Body of pancreas (tissue), 4 donors: ENCODE data around the gene MEGF9.

Source experiments
- CTCF ChIP-seq, 7 experiments: fragments of 450-650 bp in 4 of 7; fragments of 200-600 bp in 3 of 7; sonication (generic) in 3 of 7; IDR thresholded peaks; one replicate each; pipeline ENCODE4 v1.5.1; 2016 to 2019; ENCODE audit warnings: antibody characterized with exemption in 7 of 7
- POLR2A ChIP-seq, 3 donors: fragments of 450-650 bp; IDR thresholded peaks; one replicate each; pipeline ENCODE4 v1.6.1; 2016; ENCODE audit warnings: antibody characterized with exemption in 3 of 3, mild to moderate bottlenecking in 2 of 3

DNA sequence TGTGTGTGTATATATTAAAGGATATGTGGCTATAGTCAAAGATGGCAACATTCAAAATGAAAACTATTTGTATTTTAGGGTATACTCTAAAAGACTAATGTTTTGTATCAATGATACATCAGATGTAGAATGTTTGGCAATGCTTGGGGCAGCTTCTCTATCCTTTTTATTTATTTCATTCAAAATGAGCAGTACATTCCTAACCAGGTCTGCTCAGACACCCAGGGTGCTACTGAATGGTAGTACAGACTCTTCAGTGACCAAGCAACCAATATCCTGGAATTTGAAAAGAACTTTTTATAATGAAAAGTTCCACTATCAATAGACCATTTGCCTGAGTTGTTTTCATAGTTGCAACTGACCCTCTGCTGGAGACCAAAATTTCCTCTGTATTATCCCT lies 23.9 kb downstream of the MEGF9 start:
- TF ChIP-seq CTCF (IDR thresholded peaks at IDR 0.05): no peak
- no peak for TF ChIP-seq POLR2A (IDR thresholded peaks at IDR 0.05)
